CD4-positive, alpha-beta T cell (primary cell): ENCODE measurements around the gene HIP1. TPM values are rescaled to one million over a fixed set of nuclear protein-coding genes. Genes with fewer than 3 reads are reported as not detected.

Source experiments
- ATAC-seq: fragments of 200-7000 bp; cut with Tn5 transposase; one replicate; pipeline ENCODE4 v1.10.0; 2022; ENCODE audit warnings: mild to moderate bottlenecking; ENCODE audit not compliant: poor library complexity
- CTCF ChIA-PET: fragments of 350-600 bp; sonication (Branson Sonifier 250); formaldehyde crosslinking; loops from one replicate; lab custom pipeline; 2021; ENCODE audit warnings: antibody characterized with exemption, inconsistent platforms; lab: Charles Lee
- POLR2A ChIA-PET: fragments of 350-600 bp; sonication (Branson Sonifier 250); formaldehyde crosslinking; loops from one replicate; lab custom pipeline; 2021; ENCODE audit warnings: antibody characterized with exemption, inconsistent platforms; lab: Charles Lee
- DNase-seq, 14 experiments: peaks; one replicate each; pipeline ENCODE4 v3.0.0-alpha.2; 2013 to 2020; ENCODE audit warnings: mixed read lengths in 2 of 14
- H3K27ac ChIP-seq, 2 donors: one replicate each; pipeline versions ENCODE4 v1.5.1 to v1.7.0; 2013; ENCODE audit warnings: low read length in 2 of 2, low read depth in 1 of 2, mild to moderate bottlenecking in 1 of 2
- H3K27me3 ChIP-seq, 2 experiments: 1 replicate in 1 of 2; 2 replicates in 1 of 2; pipeline versions ENCODE4 v1.6.1 to v1.7.0; 2013; ENCODE audit warnings: low read length in 2 of 2, control low read depth in 1 of 2, mild to moderate bottlenecking in 1 of 2, moderate library complexity in 1 of 2; ENCODE audit not compliant: insufficient read depth in 2 of 2, control insufficient read depth in 1 of 2
- H3K36me3 ChIP-seq: one replicate; pipeline ENCODE4 v1.6.1; 2013; ENCODE audit warnings: low read length, control low read depth; ENCODE audit not compliant: insufficient read depth
- H3K4me1 ChIP-seq: one replicate; pipeline ENCODE4 v1.6.1; 2013; ENCODE audit warnings: low read length, control low read depth; ENCODE audit not compliant: insufficient read depth
- H3K4me3 ChIP-seq: one replicate; pipeline ENCODE4 v1.5.1; 2013; ENCODE audit warnings: mild to moderate bottlenecking, low read length, moderate library complexity
- H3K9me3 ChIP-seq, 2 experiments: 1 replicate in 1 of 2; 2 replicates in 1 of 2; pipeline versions ENCODE4 v1.6.1 to v1.7.0; 2013; ENCODE audit warnings: low read length in 2 of 2, mild to moderate bottlenecking in 2 of 2, control low read depth in 1 of 2, moderate library complexity in 1 of 2; ENCODE audit not compliant: control insufficient read depth in 1 of 2, insufficient read depth in 1 of 2
- H3K27ac Mint-ChIP-seq: one replicate; pipeline ENCODE4 v1.8.0; 2020; ENCODE audit warnings: mixed read lengths
- H3K27me3 Mint-ChIP-seq: one replicate; pipeline ENCODE4 v1.8.0; 2021; ENCODE audit warnings: mixed read lengths
- H3K36me3 Mint-ChIP-seq: one replicate; pipeline ENCODE4 v1.8.0; 2021; ENCODE audit warnings: low read depth, mixed read lengths
- H3K4me1 Mint-ChIP-seq: one replicate; pipeline ENCODE4 v1.8.0; 2021; ENCODE audit warnings: low read depth, mixed read lengths
- H3K4me3 Mint-ChIP-seq: one replicate; pipeline ENCODE4 v1.8.0; 2020; ENCODE audit warnings: mild to moderate bottlenecking, mixed read lengths
- H3K9me3 Mint-ChIP-seq: one replicate; pipeline ENCODE4 v1.8.0; 2020; ENCODE audit warnings: mixed read lengths
- CTCF ChIP-seq: fragments of 200-600 bp; IDR thresholded peaks from one replicate; pipeline ENCODE4 v1.8.0; 2022; ENCODE audit warnings: antibody characterized with exemption, mild to moderate bottlenecking
- intact Hi-C, 2 experiments: fragments of 100-400 bp; cut with DNase I in 1 of 2; cut with micrococcal nuclease in 1 of 2; formaldehyde crosslinking; loops; one replicate each; pipeline versions ENCODE4 v1.15.1 to v1.9.0; 2023 to 2025; cut with DNase I, micrococcal nuclease
- total RNA-seq, 174 experiments: library from RNA in 2 of 174; stranded (reverse) in 2 of 174; gene quantifications; one replicate each; pipeline ENCODE4 v1.2.3 and lab custom pipeline; 2021 to 2026

The HIP1 gene
- total RNA-seq, 2 experiments from 2014 or later, result 1.5 to 1.7 TPM

- no peak overlapping the region for H3K4me3 Mint-ChIP-seq
- no peaks in the 10 kb centered on the region for H3K9me3 Mint-ChIP-seq
- no peaks in the 10 kb centered on the region for H3K27me3 Mint-ChIP-seq
- H3K4me1 ChIP-seq, result no peaks in the 10 kb centered on the region
- TF ChIP-seq CTCF, result no peak
- H3K27ac ChIP-seq, result no peak overlapping the region
- no peaks in the 10 kb centered on the region for H3K9me3 ChIP-seq
- DNase-seq (no peak), ATAC-seq (no peak)
- intact Hi-C loops, result no loop called here
- H3K4me3 ChIP-seq, result no peak overlapping the region
- no peaks in the 10 kb centered on the region for H3K36me3 Mint-ChIP-seq
- H3K27me3 ChIP-seq, result no peaks in the 10 kb centered on the region
- POLR2A ChIA-PET, result no interaction called here
- no peaks in the 10 kb centered on the region for H3K4me1 Mint-ChIP-seq
- CTCF ChIA-PET, result no interaction called here
- no peak overlapping the region for H3K27ac Mint-ChIP-seq
- H3K36me3 ChIP-seq, result no peaks in the 10 kb centered on the region
Observed at GRCh38 chr7:75656740-75657139, 82.0 kb downstream of the HIP1 start.

GRCh38 chr7:75655536-75655935 is 83.2 kb downstream of the HIP1 start:
- POLR2A ChIA-PET, result no interaction called here
- H3K27me3 Mint-ChIP-seq, result no peaks in the 10 kb centered on the region
- intact Hi-C loops, result no loop called here
- CTCF ChIA-PET, result no interaction called here
- H3K9me3 ChIP-seq, result no peaks in the 10 kb centered on the region
- no peaks in the 10 kb centered on the region for H3K36me3 ChIP-seq
- H3K27me3 ChIP-seq, result no peaks in the 10 kb centered on the region
- no peaks in the 10 kb centered on the region for H3K9me3 Mint-ChIP-seq
- no peak overlapping the region for H3K27ac Mint-ChIP-seq
- DNase-seq (no peak), ATAC-seq (no peak)
- H3K4me1 Mint-ChIP-seq, result no peaks in the 10 kb centered on the region
- no peak overlapping the region for H3K4me3 Mint-ChIP-seq
- H3K36me3 Mint-ChIP-seq, result no peaks in the 10 kb centered on the region
- H3K27ac ChIP-seq, result no peak overlapping the region
- no peak overlapping the region for H3K4me3 ChIP-seq
- H3K4me1 ChIP-seq, result no peaks in the 10 kb centered on the region
- no peak for TF ChIP-seq CTCF

- no peak for ATAC-seq
- H3K27ac Mint-ChIP-seq, result no peak overlapping the region
- no peak for TF ChIP-seq CTCF
- H3K36me3 Mint-ChIP-seq, result no peaks in the 10 kb centered on the region
- Histone ChIP-seq H3K27me3 (no peaks in the 10 kb centered on the region), H3K4me1 (no peaks in the 10 kb centered on the region), H3K4me3 (no peak overlapping the region), H3K9me3 (no peaks in the 10 kb centered on the region), H3K36me3 (no peaks in the 10 kb centered on the region), H3K27ac (no peak overlapping the region)
- no peaks in the 10 kb centered on the region for H3K27me3 Mint-ChIP-seq
- ChIA-PET POLR2A (no interaction called here), CTCF (no interaction called here)
- H3K4me3 Mint-ChIP-seq, result no peak overlapping the region
- no peak for DNase-seq
- H3K4me1 Mint-ChIP-seq, result no peaks in the 10 kb centered on the region
- intact Hi-C loops, result no loop called here
- no peaks in the 10 kb centered on the region for H3K9me3 Mint-ChIP-seq
Observed at GRCh38 chr7:75654855-75655254, 83.9 kb downstream of the HIP1 start.
